HG03439 (cell line): ENCODE results near the gene KIRREL3.

Experiments used
- ATAC-seq: cut with Tn5 transposase; IDR thresholded peaks from one replicate; pipeline ENCODE4 v1.9.1; 2021; ENCODE audit warnings: mild to moderate bottlenecking, moderate library complexity; ENCODE audit not compliant: unreplicated experiment

The KIRREL3 gene

DNA sequence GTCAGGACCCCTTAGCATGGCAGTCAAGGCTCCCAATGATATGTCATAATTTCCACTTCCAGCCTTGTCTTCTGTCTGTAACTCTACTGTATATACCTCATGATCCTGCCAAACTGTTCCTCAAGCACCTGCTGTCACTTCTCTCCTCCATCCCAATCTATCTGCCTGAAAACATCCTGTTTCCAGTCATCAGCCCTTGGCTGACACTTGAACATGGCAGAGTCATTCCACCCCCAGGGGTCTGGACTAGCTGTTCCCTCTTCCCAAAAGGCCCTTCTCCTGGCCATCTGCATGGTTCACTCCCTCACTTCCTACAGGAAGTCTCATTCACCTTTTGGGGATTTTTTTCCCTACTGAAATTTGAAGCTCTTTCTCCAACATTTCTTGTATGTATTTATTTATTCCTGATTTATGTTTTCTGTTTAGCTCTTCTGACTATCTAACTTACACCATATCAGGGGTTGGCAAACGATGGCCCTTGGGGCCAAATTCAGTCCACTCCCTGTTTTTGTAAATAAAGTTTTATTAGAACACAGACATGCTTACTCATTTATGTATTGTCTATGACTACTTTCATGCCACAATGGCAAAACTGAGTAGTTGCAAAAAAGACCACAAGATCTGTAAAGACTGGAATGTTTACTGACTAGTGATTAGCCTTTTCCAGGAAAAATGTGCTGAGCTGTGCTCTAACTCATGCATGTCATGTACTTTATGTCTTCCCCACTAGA lies 278.4 kb downstream of the KIRREL3 start:
- no peak for ATAC-seq

DNA sequence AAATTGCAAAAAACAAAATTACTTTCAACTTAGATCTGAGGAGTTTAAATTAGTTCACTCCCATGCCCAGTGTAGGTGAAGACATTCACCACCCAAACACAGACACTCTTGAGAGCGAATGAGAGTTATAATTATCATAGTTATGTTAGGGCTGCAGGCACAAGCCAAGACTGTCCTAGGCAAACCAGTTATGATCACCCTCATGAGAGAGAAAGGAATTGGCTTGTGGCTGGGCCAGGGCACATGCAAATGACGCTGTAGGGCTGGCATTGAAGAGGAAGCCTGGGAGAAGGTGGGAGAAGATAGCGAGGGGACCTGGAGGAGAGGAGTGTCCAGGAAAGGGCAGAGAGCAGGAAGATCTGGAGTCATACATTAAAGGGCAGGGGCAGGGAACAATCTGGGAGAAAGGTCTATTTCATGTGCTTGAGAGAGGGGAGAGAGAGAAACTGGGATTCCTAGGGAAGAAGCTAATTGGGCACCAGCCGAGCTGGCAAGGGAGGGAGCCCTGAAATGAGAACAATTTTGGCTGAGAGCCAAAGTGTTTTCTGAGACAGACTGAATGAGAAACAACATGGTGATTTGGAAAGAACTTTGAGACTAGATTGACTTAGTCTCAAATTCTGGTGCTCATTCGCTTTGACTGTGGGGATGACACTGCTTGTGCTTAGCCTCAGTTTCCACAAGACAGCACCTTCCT lies 279.9 kb downstream of the KIRREL3 start:
- no peak for ATAC-seq

DNA sequence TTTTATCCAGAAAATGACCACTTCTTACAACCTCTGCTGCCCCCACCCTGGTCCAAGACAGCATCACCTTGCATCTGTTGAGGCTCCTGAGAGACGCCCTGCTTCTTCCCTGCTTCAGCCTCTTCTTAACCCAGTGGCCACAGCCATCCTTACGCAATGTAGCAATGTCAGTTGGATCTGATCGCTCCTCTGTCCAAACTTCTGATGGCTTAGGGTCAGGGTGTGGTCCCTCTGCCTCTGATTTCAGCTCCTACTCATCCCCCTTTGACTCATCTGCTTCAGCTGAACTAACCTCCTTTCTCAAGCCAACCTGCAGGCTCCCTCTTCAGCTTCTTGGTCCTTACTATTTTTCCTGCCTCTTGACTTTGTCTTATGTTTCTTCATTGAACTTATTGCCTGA lies 280.8 kb downstream of the KIRREL3 start:
- ATAC-seq: no peak

DNA sequence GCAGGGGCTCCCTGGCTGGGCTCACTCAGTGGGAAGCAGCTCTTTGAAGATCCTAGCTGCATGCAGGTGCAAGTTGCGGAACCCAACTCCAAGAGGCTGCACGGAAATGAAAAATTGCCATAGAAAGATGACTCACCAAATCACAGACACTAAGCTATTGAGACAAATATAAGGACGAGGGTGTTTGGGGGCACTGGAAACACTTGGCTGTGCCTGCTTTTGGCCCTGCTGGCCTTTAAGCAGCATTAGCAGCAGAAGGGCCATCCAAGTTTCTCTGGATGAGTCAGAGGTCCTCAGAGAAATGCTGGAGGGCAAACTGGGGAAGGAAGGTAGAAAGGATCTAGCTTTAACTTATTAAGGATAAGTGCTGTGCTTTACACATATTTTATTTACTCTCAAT lies 282.3 kb downstream of the KIRREL3 start:
- no peak for ATAC-seq

DNA sequence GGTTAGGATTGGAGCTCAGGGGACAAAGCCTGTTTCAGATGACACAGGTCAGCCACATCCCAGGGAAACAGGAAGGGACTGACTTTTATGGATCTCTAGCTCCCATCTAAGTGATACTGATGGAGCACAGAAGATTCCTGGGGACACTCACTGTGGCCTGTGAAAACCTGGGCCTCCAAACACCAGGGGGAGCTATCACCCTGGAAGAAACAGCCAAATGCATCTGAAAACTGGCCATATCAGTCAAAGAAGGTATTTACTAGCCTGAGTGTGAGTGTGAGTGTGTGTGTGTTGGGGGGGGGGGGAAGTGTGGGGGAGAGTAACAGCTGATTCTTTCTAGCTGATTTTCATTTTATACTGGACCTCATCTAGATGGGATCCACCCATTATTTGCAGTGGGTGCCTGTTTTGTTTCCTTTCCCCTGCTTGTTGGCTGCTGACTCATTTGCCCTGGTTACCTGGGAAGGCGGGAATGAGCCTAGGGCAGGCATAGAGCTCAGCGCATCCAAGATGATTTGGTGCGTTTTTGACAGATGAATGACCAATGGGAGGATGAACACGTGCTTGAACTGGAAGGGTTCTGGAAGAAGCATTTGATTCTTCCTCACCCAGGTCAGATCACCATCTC lies 284.0 kb downstream of the KIRREL3 start:
- no peak for ATAC-seq

DNA sequence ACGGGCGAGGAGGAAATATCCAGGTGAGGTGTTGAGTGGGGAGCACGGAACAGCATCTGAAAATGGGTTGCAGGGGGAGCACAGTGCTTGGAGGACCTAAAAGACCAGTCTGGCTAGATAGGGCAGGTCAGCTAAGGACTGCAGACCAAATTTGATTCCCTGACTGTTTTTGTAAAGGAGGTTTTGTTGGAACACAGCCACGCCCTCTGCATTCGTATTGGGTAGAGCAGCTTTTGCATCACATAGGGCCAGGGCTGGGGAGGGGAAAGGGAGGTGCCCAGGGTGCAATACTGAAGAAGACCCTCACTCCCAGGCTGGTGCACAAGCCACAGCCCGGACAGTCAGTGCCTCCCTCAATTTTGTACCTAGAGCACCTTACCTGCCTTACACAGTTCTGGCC lies 286.8 kb downstream of the KIRREL3 start:
- no peak for ATAC-seq

DNA sequence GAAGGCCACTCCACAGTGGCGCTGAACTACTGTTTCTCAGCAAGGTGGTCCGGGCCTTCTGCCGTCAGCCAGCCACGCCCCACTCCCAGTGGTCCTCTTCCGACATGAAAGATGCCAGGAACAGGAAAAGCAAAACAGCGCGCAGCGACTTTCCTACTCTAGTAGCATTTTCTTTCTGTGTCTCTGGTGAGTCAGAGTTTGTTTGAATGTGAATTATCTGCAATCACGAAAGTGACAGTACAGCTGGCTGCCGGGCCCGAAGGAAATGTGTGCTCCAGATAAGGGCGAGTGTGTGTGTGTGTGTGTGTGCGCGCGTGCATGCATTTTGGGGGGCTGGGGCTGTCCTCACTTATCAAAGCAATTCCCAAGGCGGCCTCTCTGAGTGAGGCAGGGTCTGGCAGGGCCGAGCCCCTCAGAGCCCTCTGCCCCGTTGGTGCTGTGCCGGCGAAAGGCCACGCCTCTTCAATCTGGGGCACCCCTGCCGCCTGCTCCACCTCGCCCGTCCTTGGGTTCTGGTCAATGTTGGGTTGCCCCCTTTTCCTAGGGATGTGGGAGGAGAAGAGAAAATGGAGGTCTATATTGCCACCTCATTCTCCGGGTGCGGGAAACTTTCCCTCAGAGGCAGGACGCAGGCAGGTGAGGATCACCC lies 288.5 kb downstream of the KIRREL3 start:
- no peak for ATAC-seq

DNA sequence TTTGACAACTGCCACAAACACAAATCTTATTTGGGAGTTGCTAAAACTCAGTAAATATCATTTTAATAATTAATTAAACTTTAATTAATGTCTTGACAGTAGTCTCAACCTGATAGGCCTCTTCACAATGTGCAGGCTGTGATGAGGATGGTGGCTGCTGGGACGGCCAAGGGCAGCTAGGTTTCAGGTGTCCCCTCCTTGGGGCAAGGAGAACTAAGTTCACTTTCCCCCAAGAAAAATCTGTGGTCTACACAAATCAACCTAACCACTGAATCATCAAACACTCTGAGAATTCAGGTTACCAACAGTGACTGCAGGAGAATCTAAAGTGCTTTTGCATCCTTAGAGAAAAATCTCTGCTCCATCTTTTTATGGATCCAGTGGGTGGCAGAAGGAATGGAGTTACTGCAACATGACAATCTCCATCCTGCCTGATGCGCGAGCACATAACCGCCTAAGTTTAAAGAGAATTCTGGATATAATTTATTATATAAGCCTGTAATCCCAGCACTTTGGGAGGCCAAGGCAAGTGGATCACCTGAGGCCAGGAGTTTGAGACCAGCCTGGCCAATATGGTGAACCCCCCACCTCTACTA lies 289.7 kb downstream of the KIRREL3 start:
- ATAC-seq: no peak

DNA sequence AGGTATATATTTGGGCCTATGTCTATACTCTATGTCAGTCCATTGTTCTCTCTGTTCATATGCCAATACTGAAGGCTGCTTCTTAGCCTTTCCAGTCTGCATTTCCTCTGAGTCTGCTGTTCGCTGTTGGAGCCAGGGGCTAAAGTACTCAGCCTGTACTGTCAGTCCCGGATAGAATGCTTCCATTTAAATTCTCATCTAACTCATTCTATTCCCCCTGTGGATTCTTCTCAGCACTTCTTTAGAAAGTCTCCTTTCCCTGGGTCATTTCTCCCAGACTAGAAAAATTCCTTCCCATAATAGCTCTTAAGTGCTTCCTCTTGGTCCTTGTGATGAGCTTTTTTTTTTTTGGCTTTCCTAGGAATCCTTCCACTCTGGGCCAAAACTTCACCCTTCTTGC lies 293.1 kb downstream of the KIRREL3 start:
- ATAC-seq: no peak

DNA sequence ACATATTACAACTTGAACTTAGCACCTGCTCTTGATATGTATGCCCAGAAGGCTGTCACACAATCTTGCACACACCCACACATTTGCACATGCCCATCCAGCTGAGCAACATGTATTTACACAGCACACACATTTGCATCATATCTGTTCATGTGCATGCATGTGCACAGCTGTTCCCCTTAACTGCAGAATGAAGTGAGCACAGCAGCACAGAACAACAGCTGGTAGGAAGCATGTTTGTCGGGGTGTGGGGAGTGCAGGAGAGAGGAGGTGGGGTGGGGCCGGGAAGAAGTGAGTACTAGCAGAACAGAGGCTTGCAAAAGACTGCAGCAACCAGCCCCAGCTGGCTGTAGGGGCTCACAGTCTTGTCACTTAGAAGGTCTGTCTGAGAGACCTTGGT lies 296.5 kb downstream of the KIRREL3 start:
- ATAC-seq: no peak

DNA sequence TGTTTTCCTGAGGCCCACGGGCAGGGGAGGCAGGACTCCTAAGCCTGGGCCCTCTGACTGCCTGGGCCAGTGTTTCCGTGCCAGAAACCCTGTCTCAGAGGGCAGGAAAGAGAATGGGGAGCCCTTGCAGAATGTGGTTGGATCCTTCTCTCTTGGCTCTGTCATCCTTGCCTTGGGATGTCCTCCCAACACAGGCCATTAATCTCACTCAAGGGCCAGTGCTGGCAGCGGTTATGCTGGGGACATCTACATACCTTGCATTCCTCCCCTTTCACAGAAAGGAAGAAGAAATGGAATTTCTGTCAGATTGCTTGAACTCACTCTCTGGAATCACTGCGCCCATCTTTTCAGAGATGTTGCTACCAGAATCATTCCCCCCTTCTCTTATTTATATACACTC lies 296.9 kb downstream of the KIRREL3 start:
- no peak for ATAC-seq

DNA sequence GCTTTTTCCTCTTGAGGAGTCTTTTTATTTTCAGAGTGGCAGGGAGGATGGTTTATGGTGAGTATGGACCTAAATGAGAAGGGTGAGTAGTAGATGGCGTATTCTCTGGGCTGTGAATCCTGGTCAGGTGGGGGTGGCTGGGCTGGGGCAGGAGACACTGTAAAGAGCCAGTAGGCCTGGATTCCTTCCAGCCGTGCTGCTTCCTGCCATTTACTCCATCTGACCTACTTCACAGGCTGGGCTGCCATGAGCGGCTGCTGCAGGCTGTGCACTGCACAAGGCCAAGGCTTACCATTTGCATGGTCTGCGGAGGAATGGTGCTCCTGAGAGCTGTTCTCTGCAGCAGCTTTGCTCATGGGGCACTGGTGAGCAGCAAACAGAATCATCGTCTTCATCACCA lies 297.6 kb downstream of the KIRREL3 start:
- ATAC-seq: no peak

DNA sequence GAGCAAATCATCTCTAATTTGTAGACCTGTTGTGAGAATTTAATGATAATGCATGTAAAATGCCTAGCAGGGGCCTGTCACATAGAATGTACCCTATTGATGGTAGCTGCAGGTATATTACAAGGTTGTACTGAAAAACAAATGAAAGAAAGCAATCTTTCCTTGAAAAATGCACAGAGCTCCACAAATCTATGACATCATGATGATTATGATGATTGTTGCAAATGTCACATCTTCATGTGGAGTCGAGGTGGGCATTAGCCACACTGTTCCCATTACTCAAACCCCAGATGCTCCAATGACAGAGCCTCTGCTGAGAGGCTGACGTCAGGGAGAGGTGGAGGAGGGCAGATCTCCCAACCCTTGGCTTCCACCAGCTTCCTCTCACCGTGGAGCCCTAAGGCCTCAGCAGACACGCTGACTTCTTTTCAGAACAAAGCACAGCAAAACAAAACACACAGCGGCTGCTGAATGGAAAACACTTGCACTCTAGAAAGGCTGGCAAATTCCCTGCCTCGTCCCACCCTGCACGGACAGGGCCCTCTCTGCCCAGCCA lies 298.3 kb downstream of the KIRREL3 start:
- ATAC-seq: no peak

DNA sequence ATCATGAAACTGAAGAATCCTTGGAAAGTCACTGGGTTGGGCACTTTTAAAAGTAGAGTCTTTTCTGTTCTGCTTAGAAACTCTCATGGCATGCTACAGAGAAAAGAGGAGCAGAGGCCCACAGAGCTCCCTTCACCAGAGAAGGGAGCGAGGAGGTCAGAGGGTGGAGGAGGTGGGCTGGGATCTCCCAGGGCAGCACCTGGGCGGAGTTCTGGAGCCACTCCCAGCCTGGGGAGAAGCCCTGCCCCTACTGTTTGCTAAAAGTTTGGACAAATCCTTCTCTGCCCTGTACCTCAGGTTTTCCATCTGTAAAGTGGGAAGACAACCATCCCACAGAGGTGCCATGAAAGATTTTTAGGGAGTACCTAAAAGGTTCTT lies 299.1 kb downstream of the KIRREL3 start:
- ATAC-seq: no peak

DNA sequence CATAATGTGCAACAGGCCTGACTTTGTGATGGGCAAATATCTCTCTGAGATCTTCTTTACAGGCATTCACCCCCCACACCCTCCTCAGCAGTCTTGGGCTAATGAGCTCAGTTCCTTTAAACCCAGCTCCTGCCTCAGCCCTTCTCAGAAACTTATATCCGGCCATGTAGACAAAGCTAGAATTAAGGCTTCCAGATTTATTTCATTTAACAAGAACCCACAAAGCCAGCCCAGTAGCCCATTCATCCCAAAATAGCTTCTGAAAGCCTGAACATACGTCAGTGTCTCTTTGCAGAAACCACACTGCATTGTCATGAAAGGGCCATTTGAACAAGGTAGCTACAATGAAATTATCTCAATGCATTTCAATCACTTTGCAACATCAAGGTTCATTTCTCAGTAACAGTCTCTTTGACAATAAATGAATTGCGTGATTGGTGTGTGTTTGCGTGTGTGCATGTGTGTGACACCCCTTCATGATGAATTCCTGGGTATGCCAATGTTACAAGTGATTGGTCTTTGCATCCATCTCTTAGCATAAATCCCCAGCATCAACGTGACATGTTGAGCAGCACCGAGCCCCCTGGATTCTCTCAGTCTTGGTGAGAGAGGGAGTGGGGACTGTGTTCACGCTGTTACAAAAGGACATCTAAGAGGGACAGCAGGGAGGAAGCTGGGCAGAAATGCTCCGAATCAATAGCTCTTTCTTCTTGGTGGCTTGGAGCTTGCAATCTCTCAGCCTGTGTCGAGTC lies 299.6 kb downstream of the KIRREL3 start:
- peak; percentile 64 for ATAC-seq

DNA sequence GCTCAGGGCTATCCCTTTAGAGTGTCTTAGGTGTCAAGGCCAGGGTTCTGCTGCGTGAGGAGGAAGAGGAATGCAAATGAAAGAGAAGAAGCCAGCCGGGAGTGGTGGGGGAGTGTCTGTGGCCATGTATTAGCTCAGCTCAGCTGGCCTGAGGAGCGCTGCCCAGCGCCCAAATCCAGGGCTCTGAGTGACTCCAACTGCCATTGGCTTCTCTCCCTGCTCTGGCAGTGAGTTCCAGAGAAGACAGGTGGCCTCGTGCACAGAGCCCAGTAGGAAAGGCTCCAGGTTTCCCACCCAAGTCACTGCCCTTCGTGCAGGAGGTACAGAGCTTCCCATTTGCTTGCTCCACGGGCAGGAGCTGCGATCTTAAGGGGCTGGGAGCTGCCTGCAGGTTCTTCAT lies 302.0 kb downstream of the KIRREL3 start:
- no peak for ATAC-seq

DNA sequence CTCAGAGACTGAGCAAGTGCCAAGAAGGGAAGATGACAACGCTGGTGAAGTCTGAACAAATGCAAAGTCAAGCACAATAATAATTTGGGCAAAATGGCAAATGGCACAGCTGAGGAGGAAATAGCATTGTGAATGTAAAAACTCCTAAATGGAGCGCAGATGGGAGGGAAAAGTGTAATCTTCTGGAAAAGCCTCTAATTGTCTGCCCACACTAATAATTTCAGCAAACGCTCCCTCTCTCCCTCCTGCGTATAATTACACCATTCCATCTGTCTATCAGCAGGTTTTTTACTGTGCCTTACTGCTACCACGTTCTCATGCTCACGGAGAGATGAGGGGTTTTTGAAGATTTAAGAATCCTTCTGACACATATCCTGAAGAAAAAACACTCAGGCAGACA lies 302.6 kb downstream of the KIRREL3 start:
- ATAC-seq: no peak

DNA sequence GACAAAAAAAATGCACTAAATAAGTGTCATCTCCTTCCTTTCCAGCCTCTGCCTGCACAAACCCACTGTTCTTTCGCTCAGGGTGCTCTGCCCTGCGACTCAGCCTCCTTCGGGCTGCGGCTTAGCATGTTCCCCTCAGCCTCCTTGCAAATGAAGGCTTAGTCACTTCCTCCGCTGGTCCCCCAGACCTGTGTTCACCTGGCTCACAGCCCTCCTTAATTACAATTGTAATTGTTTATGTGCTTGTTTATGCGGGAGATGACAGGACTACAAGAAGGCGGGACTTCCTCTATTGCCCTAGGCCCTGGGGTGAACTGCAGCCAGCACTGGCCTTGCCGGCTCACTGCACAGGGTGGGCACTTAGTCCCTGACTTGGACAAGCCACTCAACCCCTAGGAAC lies 303.6 kb downstream of the KIRREL3 start:
- ATAC-seq: no peak

DNA sequence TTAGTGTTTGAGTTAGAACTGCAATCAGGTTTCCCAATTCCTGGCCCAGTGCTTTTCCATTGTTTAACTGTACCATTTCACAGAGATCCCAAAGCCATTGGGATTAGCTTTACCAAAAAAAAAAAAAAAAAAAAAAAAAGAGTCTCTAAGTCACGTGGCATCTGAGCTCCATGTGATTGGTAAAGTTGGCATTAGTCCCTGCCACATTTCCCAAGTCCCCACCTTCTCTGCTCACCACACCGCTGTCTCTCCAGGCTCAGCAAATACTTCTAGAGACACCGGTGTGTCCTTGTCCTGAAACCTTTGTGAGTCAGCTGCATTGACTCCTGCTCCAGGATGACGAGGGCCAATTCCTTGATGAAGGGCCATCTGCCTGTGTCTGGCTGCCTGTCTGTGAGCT lies 305.3 kb downstream of the KIRREL3 start:
- ATAC-seq: no peak

DNA sequence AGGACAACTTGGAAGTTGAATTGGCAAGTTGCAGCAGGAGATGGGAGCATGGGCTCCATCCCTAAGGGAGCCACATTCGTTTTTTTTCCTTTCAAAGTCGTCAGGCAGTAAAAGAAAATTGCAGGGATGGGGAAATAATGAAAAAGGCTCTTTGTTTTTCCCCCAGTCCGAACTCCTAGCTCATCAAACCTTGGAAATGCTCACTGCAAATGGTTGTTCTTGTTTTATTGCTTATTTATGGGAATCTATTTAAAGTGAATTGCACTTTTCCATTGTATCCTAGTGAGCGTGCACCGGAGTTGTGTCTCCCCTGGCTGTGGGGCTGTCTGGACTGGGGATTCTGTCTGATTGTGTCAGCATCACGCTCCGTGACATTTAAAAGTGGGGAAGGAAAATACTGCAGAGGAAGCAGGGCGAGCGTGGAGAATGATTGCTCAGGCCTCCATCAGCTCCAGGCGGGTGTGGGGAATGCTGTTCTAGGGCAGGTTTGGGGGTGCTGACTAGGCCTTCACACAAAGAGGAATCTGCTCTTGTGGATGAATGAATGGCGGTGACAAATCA lies 306.4 kb downstream of the KIRREL3 start:
- no peak for ATAC-seq
